GM18873 (cell line): ENCODE data around the gene MACIR.

Experiments
- ATAC-seq: cut with Tn5 transposase; IDR thresholded peaks from one replicate; pipeline ENCODE4 v1.9.1; 2021; ENCODE audit warnings: mild to moderate bottlenecking, moderate library complexity, moderate number of reproducible peaks; ENCODE audit not compliant: unreplicated experiment, low FRiP score

Gene MACIR

DNA sequence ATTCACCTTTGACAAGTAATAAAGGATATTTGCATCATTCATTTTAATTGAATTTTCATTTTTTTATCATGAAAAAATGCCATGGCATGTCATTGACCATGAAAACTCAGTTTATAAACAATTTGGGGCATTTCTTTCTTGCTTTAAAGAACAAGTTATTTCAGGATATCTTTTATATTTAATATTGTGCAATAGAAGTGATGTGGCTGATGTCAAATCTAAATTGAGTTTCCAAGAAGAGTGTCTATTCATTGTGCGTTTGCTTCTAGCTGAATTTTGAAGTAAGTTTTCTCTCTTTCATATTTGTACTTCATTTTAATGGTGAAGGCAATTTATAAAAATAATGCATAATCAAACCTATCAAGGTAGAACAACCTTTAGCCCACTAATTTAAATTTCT is 30.5 kb downstream of the MACIR start:
- no peak for ATAC-seq

DNA sequence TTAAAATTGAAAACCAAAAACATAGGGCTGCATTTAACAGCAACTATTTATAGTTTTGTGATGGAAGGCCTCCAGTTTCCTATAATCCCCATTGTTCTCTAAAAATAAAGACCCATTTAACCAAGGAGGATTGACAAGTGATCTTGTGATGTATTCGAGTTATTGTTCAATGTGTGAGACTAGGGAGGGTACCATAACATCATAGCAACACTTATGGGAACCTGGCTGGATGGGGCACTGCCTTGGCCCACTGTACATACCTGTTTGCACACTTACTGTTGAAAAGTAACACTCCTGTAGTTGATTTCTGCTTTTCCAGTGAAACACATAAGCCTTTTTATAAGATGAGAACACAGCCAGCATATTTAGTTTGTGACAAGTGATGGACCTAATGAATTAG is 32.3 kb downstream of the MACIR start:
- no peak for ATAC-seq

DNA sequence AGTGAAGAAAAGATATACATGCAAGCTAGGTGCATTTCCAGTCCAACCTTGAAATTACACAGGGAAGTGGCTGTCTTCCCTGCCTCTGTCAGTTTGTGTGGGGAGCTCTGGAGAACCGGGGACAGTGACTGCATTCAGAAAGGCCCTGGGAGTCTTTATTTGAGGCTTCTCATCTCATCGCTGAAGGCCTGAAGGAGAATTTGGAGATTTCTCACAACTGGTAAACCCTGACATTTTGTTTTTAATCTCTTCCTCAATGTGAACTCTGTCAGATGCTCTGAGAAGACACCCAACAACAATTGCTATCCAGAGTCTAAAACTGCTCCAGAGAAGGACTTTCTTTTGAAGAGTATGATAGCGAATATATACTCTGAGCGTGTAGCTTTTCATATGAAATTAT is 33.0 kb downstream of the MACIR start:
- ATAC-seq = no peak

DNA sequence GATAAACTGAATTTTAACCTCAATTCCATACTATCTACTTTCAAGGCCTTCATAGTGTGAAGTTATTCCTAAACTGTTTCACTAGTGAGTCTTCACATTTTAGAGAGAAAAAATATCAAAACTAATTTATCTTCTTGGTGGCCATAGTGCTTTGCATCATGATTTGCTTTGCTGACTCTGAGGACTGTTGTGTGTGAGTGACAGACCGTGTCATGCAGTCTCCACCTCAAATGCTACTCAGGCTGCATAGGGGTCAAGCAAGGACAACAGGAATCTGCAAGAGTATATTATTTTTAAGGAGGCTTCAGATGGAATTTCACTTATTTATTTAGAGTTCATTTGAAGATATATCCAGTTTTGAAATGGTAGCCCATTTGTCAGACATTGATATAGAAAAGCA is 34.5 kb downstream of the MACIR start:
- no peak for ATAC-seq

DNA sequence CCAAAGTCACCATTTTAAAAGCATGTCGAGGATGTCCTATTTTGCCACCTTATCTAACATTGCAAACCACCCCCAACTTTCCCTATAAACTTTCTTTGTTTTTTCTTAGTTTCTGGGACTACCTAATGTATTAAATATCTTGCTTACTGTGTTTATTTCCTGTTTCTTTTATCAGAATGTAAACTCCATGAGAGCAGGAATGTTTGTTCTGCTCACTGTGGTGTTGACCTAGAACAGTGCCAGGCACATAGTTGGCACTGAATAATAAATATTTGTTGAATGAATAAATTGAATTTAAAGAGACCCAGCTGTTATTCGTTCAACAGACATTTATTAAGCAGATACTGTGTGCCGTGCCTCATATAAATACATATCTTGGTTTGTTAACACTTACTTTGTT is 35.2 kb downstream of the MACIR start:
- no peak for ATAC-seq

DNA sequence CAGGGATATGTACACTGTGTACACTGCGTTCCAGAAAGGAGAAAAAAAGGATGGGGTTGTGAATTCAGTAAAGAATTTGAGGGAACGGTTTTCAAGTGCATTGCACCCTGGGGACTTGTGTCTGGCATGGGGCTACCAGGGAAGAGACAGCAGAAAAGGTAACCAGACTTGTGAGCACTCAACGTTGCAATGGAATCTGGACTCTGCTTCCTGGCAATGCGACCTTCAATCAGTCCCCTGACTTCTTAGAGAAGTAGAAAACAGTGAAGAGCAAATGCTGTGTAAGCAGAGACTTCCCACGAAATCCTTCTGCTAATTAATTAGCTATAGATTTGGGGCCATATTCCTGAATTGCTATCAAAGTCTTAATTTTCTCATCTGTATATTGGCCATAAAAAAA is 36.3 kb downstream of the MACIR start:
- no peak for ATAC-seq

DNA sequence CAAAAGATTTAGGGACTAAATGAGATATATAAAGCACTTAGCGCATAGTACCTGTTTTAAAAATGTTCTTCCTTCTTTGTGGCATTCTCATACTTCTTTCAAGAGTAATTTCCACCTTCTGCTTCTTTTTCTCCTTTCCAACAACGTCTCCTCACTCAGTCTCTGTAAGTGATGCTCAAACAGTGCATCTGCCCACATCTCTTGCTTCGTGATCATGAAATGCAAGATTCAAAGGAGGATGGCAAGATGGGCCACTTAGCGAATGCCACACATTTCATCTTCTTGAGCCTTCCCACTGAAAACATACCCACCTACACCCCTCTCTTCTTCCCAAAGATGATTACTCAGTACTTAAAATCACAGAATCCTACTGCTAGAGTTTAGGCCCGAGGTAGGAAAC is 36.9 kb downstream of the MACIR start:
- ATAC-seq = no peak

DNA sequence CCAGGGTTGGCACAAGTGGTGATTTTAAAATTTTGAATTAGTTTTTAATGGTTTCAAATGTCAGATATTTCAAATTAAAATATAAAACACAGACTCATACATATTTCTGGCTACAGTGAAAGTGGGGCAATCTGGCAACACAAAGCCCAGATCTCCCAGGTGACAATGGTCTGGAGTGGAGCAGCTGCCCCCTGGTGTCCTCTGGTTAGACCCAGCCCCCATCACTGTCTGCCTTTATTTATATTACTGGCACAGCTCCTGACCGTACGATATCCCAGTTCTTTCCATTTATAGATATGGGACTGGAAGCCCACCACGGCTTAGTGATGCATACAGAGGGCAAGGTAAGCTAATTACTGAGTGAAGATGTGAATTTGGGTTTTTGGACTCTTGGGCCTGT is 37.3 kb downstream of the MACIR start:
- no peak for ATAC-seq

DNA sequence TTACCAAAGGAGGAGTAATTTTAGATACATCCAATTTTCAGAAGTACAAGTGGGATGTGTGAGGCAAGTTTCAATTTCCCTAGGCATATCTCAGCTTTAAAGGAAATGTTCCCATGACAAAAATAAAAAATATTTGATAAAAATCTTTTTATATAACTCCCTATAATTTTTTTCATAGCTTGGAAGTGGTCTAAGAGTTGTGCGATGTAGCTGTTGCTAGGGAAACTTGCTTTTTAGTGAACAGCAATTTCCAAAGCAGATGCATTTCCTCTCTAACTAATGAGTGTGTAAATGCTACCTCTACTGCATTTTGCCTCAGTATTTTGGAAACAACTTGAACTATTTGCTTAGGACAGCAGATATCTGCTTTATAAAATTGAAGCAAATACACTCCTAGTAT is 39.6 kb downstream of the MACIR start:
- ATAC-seq = no peak

DNA sequence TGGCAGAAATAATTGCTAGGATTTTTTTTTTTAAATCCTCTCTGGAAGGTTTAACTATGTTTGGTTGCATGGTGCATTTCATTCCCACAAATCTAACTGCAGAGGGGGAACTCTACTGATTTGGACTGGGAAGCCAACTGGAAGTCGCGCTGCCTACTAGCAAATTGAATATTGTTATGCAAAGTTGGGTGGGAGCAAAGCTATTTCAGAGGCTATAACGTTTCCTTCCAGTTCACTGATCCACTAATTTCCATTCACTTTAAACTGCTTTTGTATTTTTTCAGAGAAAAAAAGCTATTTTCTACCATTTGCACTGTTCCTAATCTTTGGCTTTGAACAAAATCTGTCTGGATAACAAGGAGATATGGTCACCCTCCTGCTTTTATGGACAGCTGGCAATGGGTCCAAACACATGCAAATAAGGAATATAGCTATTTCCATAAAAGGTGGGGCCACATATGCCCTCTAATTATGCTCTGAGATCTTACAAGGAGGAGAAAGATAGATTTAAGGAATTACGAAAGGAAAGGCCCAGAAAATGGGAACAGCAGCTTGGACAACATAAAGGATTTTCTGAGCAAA is 40.1 kb downstream of the MACIR start:
- no peak for ATAC-seq

DNA sequence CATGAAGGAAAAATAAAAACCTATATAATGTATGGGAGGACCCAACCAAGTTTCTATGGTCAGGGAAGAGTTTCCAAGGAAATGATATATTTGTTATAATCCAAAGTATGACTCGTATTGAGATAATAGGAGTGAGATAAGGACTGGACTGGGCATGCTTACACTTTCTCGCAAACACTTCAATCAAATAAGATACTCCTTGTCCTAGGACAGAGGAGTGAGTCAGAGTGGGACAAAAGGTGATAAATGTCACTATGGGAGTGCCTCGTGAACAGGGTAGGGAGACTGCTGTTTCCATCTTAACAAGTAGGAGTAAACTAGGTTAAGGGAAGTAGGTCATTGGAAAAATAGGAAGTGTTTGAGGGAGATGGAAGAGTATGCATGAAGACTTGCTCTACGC is 47.2 kb downstream of the MACIR start:
- ATAC-seq = no peak

DNA sequence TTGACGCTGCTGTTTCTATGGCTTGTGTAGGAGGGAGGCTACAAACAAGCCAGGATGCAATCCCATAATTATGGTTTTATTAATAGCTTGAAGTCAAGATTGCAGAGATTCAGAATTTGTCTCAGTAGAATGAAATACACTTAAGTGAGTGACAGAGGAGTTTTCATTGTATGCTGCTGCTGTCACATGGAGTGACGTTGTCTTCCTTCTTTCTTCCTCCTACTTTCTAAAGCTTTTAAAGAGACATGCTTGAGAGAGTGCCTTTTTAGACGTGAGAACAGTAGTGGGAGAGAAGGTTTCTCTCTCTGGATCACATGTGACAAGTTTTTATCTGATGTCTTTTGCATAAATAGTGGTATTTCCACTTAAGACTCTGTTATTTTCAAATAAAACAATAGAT is 48.9 kb downstream of the MACIR start:
- ATAC-seq = no peak

DNA sequence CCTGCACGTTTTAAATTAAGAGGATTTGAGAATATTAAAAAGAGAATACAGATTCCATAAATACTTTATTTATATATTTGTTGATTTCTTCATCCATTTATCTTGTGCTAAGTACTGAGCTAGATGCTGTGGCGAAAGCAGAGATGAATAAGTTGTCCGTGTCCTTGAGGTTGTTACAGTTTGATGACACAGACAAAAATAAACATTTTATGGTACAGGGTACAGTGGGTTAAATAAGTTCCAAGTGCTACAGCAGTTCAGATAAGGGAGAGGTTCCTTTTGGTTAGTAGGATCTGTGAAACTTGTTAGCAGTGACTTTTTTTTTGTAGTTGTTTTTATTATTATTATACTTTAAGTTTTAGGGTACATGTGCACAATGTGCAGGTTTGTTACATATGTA is 50.2 kb downstream of the MACIR start:
- no peak for ATAC-seq

DNA sequence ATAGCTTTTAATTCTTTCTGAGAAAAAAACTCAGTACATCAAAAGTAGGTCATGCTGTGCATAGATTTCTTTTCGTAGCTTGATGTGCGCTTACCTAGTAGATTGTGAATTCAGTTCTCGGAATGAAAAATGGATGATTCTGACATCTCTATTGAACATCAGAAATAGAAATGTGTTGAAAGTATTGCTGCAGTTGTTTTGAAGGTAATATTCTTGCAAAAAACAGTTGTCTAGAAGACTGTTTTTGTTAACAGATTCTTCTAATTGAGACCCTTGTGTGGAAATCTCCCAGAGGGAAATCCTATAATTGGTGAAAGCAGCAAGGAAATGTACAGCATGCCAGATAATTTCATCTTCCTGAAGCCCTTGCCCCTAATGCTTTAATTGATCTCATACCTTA is 54.5 kb downstream of the MACIR start:
- ATAC-seq = no peak

DNA sequence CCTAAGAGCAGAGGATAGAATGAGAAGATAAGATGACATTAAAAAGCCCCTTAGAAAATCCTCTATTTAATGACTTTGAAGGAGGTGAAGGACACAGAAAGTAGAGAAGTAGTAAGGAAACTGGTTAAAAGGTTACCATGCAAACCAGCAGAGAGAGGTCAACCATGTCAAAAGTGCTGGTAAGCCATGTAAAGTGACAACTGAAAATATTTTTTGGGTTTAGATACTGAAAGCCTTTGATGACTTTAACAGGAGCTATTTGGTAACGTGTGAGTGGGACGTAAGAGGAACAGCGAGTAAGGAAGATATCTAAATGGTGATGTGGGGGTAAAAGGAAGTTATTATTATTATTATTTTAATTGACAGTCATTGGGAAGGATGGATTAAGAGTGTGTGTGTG is 56.9 kb downstream of the MACIR start:
- no peak for ATAC-seq

DNA sequence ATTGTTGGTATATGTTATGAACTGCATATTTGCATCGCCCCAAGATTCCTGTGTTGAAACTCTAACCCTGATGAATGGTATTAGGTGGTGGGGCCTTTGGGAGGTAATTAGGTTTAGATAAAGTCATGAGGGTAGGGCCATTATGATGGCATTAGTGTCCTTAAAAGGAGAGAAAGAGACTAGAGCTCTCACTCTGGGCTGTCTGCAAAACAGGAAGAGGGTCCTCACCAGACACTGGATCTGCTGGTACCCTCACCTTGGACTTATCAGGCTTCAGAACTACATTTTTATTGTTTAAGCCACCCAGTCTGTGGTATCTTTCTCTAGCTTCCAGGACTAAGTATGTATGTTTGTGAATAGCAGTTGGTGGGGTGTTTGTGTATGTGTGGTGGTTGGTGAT is 68.9 kb downstream of the MACIR start:
- no peak for ATAC-seq

DNA sequence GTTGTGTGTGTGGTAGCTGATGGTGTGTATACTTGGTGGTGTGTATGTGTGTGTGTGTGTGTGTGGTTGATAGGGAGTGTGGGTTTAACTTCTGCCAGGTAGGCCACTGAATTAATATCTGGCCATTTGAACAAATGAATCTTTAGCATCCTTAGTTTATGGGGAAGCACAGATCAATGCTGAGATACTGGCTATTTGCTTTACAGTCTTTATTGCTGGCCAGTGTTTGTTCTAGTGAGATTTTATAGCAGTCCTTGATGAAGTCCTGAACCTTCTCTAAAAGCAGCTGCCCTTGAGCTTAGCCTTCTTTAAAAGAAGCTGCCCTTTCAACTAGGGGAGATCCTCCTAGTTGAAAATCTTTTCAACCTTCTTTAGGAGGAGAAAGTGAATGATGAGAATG is 69.3 kb downstream of the MACIR start:
- ATAC-seq = no peak
